GM11168 (cell line): Measurements from ENCODE around the gene FEM1C.
"Not testable (repeated sequence)": the region's sequence is repeated elsewhere in the genome, so short reads cannot be mapped to it uniquely, and the experiment has no call there.

ENCODE experiments used
- in situ Hi-C: fragments of 300-500 bp; cut with MboI; formaldehyde crosslinking; loops from one replicate; pipeline ENCODE4 v1.12.0; 2022; ENCODE audit warnings: low sequenced_read_pairs; ENCODE audit not compliant: unreplicated experiment

The FEM1C gene

DNA sequence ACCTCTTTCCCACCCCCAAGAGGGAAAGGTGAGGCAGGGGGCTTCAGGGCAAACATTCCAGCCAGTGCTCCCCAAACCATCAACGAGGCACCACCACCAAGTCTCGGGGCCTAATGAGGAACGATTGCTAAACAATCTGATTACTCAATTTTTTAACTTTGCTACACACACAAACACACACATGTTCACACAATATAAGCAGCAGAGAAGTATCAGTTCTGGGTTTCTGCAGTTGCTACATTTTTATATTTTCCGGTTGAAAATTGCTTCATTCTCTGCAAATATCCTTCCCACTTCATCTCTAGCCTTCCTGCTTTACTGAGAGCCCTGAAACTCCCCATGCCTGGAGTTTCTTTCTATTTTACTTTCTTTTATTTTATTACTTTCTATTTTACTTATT, 60.2 kb downstream of the FEM1C start:
- in situ Hi-C loops, result no loop called here

DNA sequence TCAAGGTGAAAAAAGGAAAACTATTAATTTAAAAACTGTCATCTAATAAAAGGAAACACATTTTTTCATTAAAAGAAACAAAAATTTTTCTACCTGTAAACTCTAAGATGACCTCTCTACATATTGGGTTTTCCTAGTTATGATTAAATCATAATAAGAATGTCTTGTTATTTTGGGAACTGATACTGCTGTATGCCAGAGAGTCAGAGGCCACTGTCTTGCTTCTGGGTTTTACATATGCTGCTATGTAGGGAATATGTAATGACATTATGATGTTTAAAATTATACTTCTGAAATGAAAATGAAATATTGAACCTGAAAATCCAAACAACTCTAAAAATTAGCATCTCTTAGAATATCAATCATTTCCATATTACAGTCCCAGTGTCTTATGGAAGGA, 63.7 kb downstream of the FEM1C start:
- in situ Hi-C loops, result no loop called here

DNA sequence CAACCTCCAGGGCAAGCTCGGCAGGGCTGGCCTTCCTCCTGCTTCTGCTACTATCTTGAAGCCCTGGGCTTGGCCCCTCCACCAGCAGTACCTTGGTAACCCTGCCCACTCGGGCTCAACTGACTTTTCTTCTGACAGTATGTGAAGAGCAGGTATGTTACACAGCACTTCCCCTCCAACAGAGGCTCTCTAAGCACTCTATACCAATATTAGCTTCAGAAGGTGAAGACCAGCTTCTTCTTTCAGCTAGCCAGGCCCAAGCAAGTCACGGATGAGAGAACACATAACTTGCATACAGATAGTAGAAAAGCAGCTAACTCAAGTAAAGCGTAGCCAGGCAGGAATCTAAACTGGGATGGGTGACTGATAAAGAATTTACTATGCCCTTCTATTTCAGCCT, 64.3 kb downstream of the FEM1C start:
- in situ Hi-C loops, result no loop called here

DNA sequence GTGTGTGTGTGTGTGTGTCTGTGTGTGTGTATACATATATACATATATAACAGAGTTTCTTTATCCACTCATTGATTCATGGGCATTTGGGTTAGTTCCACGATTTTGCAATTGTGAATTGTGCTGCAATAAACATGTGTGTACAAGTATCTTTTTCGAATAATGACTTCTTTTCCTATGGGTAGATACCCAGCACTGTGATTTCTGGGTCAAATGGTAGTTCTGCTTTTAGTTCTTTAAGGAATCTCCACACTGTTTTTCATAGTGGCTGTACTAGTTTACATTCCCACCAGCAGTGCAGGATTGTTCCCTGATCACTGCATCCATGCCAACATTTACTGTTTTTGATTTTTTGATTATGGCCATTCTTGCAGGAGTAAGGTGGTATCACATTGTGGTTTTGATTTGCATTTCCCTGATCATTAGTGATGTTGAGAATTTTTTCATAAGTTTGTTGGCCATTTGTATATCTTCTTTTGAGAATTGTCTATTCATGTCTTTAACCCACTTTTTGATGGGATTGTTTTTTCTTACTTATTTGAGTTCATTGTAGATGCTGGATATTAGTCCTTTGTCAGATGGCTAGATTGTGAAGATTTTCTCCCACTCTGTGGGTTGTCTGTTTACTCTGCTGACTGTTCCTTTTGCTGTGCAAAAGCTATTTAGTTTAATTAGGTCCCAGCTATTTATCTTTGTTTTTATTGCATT, 65.3 kb downstream of the FEM1C start:
- in situ Hi-C loops, result not testable (repeated sequence)

DNA sequence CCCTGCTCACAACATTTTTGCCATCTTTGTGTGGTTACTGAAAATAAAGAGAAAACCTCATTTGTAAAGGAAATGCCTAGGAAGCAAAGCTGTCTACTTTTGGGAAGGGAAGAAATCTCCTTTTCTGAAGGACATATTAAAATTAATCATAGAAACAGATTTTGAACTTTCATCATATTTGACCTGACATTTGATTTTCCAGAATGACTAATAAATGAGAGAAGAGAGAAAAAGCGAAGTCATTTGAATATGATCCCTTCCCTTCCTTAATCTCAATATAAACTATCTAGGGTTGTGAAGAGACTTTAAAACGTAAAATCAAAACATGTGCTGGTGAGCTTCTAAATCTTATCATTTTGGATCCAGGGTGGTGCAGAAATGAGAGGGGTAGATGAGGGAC, 66.3 kb downstream of the FEM1C start:
- in situ Hi-C loops, result no loop called here

DNA sequence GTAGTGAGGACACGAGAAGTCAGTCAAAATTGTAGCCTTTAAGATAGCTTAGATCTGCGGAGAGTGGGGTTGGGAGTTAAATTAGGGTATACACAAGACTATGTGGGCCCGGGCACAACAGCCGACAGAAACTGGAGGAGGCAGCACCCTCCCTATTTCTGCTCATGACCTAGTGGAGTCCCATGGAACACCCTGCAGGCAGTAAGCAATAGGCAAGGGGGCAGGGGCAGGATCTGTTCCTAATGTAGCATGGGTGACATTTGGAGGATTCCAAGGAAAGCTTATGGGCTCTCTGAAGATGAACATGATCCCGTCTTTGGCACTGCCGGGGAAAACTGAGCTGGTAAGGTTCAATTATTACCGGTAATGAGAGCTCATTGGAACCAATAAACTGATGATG, 67.0 kb downstream of the FEM1C start:
- in situ Hi-C loops, result no loop called here

DNA sequence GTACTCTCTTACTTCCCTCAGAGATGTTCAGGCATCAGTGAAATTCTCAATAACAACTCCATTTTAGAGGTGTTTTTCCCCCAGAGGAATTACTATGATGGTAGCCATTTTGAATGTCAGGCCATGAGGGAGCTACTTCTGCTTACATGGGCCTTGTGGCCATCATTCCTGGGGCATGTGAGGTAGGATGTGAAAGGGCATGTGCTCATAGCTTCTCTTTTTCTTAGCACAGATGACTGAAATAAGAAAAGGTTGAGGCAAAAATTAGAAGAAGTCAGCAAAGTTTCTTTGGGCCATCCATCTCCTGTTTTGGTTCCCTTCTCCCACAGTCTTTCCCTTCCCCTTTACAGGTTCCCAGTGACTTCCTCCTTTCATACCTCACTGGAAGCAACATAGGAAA, 68.8 kb downstream of the FEM1C start:
- in situ Hi-C loops, result no loop called here

DNA sequence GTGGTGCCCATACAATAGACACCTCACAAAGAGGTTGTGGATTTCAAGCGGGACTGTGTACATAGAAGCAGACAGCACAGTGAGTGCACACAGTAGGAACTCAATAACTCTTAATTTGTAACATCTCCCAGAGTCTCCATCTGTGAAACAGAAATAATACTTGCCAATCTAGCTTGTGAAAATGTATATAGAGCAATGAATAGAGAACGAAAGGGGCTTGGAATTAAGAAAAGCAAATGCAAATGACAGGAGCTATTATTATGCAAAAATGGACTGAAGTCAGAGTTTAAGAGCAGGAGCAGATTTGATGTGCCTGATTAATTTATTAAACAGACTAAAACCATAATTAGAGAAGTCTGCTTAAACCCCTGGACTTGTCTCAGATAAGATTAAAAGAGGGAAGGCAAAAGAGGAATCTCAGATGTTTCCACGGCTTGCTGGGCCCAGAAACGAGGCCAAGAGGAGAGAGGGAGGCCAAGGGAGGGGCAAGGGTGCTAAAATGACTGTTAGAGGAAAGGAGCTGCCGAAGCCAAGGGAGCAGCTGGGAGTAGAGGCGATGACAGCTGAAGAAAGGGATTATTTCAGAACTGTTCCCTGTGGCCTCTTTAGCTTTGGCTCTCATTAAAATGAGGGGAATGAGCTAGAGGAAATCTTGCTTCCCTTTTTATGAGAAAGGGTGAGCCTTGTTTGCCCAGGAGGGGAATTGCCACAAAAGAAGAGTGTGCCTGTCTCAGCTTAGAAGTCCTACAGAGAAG, 72.1 kb downstream of the FEM1C start:
- in situ Hi-C loops, result no loop called here

DNA sequence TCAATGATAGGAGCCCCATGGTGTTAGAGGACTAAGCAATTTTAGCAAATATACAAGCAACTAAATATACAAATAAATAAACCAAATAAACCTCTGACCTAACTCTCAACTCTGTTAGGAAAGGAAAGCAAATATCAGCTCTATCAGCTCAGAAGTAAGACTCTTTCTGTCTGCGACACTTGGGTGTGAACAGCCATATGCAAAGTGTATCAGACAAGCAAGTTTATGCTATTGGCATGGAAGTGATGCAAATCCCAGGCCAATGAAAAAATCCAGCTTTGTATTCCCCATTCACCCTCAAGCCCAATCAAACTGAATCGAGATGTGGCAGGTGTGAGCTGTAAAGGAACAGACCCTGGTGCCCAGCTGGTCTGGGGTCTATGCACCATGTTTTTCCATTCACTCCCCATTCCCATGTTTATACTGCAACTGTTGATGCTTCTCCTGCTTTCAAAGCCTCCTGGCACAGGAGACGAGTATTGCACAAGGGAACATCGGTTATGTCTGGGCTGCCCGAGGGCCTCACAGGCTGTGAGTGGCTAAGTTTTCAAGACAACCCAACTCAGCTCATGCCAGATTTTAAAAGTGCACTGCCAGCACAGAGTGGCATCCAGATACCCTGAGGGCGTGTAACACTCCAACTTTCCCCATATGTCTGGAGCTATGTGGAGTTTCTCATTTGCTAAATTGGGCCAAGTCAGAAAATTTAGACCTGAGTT, 73.1 kb downstream of the FEM1C start:
- in situ Hi-C loops, result no loop called here

DNA sequence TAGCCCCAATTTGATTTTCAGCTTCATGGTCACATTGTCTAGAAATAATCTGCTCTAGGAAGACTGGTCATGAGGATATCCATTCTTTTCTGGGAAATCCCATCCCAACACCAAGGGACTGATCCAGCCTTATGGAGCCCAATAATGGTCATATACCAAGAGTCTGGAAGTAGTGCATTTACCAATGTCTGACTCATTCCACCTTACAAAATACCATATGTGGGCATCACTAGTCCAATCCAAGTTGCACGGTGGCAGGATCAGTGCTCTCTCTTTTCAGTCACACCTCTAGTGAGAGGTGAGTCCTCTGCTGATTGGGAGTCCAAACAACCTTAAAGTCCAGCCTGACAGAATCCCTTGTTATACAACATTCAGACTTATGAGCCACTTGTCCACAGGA, 73.7 kb downstream of the FEM1C start:
- in situ Hi-C loops, result no loop called here
